T-cell (primary cell): ENCODE data around the gene SLC7A5. TPM values are rescaled to one million over a fixed set of nuclear protein-coding genes. Genes with fewer than 3 reads are reported as not detected.
A peak's percentile ranks its signal among the peaks of the same experiment; 100 is the strongest.
"Not testable (repeated sequence)": the region's sequence is repeated elsewhere in the genome, so short reads cannot be mapped to it uniquely, and the experiment has no call there.

Experiments used
- ATAC-seq, 4 experiments: fragments of 200-7000 bp in 3 of 4; fragments of 150-1000 bp in 1 of 4; cut with Tn5 transposase; replicated peaks in 1 of 4; 1 replicate in 3 of 4; 2 replicates in 1 of 4; pipeline ENCODE4 v1.10.0; 2021; ENCODE audit warnings: moderate library complexity in 3 of 4, mild to moderate bottlenecking in 2 of 4, moderate number of reproducible peaks in 1 of 4
- CTCF ChIA-PET, 2 donors: fragments of 300-600 bp; sonication (Branson Sonifier 250); formaldehyde crosslinking; loops; one replicate each; lab custom pipeline; 2022; ENCODE audit warnings: antibody characterized with exemption in 2 of 2; lab: Charles Lee
- POLR2A ChIA-PET, 2 donors: fragments of 300-600 bp; sonication (Branson Sonifier 250); formaldehyde crosslinking; loops; one replicate each; lab custom pipeline; 2022; ENCODE audit warnings: antibody characterized with exemption in 2 of 2; lab: Charles Lee
- DNase-seq, 35 experiments: peaks; one replicate each; pipeline versions ENCODE4 v3.0.0 to v3.0.0-alpha.2; 2013 to 2023
- H3K27ac ChIP-seq: one replicate; pipeline ENCODE4 v1.5.1; 2013; ENCODE audit warnings: low read length
- H3K27me3 ChIP-seq, 2 experiments: replicated peaks in 1 of 2; 1 replicate in 1 of 2; 2 replicates in 1 of 2; pipeline versions ENCODE4 v1.6.1 to v1.7.0; 2013; ENCODE audit warnings: low read length in 1 of 2, mixed read lengths in 1 of 2; ENCODE audit not compliant: control insufficient read depth in 2 of 2, insufficient read depth in 2 of 2; ENCODE audit errors: extremely low read depth in 1 of 2
- H3K36me3 ChIP-seq, 2 donors: 1 replicate in 1 of 2; 2 replicates in 1 of 2; pipeline versions ENCODE4 v1.6.1 to v1.7.0; 2013; ENCODE audit warnings: low read length in 1 of 2; ENCODE audit not compliant: control insufficient read depth in 2 of 2, insufficient read depth in 1 of 2; ENCODE audit errors: extremely low read depth in 1 of 2
- H3K4me1 ChIP-seq, 2 experiments: 1 replicate in 1 of 2; 2 replicates in 1 of 2; pipeline versions ENCODE4 v1.6.1 to v1.7.0; 2013; ENCODE audit warnings: low read length in 2 of 2, mixed read lengths in 1 of 2; ENCODE audit not compliant: insufficient read depth in 2 of 2, control insufficient read depth in 1 of 2; ENCODE audit errors: extremely low read depth in 1 of 2
- H3K4me3 ChIP-seq, 2 donors: 1 replicate in 1 of 2; 2 replicates in 1 of 2; pipeline versions ENCODE4 v1.5.1 to v1.7.0; 2013; ENCODE audit warnings: mild to moderate bottlenecking in 2 of 2, low read length in 1 of 2, moderate library complexity in 1 of 2; ENCODE audit not compliant: control insufficient read depth in 1 of 2; ENCODE audit errors: extremely low read depth in 1 of 2
- H3K9me3 ChIP-seq: 2 replicates; pipeline ENCODE4 v1.7.0; 2013
- H3K27ac Mint-ChIP-seq, 2 donors: one replicate each; pipeline ENCODE4 v1.8.0; 2020 to 2021; ENCODE audit warnings: mild to moderate bottlenecking in 2 of 2, mixed read lengths in 2 of 2
- H3K27me3 Mint-ChIP-seq, 2 donors: one replicate each; pipeline ENCODE4 v1.8.0; 2021 to 2022; ENCODE audit warnings: mixed read lengths in 2 of 2
- H3K36me3 Mint-ChIP-seq: one replicate; pipeline ENCODE4 v1.8.0; 2021; ENCODE audit warnings: mixed read lengths
- H3K4me1 Mint-ChIP-seq, 3 donors: one replicate each; pipeline ENCODE4 v1.8.0; 2020 to 2022; ENCODE audit warnings: mixed read lengths in 3 of 3, mild to moderate bottlenecking in 1 of 3
- H3K4me3 Mint-ChIP-seq, 3 donors: one replicate each; pipeline ENCODE4 v1.8.0; 2020 to 2022; ENCODE audit warnings: mild to moderate bottlenecking in 3 of 3, mixed read lengths in 3 of 3, moderate library complexity in 3 of 3
- H3K9me3 Mint-ChIP-seq, 3 donors: one replicate each; pipeline ENCODE4 v1.8.0; 2020 to 2022; ENCODE audit warnings: mixed read lengths in 3 of 3
- WGBS: methylation state at CpG from one replicate; pipeline ENCODE4 v1.1.5; 2013; ENCODE audit warnings: missing lambda C conversion rate; ENCODE audit not compliant: insufficient coverage; 5-methylcytosine and 5-hydroxymethylcytosine counted together
- total RNA-seq, 35 experiments: library from RNA in 6 of 35; stranded (reverse) in 6 of 35; fragments of 120-200 nt in 1 of 35; gene quantifications; one replicate each; pipeline versions ENCODE4 v1.2.1 to v1.2.4 and lab custom pipeline; 2013 to 2026

The SLC7A5 gene
- total RNA-seq, 5 donors from 2014 or later (not counting 1 experiment from before 2014, with no cell fraction given) = 37.9 to 81.6 (median 40.0) TPM

- Mint-ChIP-seq H3K9me3 (no peaks in the 10 kb centered on the region), H3K4me3 (no peak overlapping the region), H3K27ac (no peak overlapping the region), H3K4me1 (peaks cover 0 to 2% (median 0%) of the 10 kb centered on the region in 3 donors), H3K27me3 (no peaks in the 10 kb centered on the region), H3K36me3 (peaks cover 12% of the 10 kb centered on the region)
- 87% methylated on average over 17 of the region's 28 CpGs for WGBS
- no peak overlapping the region for H3K27ac ChIP-seq
- no peaks in the 10 kb centered on the region for H3K9me3 ChIP-seq
- peaks cover 0 to 7% of the 10 kb centered on the region in 2 experiments for H3K27me3 ChIP-seq
- ATAC-seq = peak in 1 of 4 experiments; percentile 3
- H3K4me3 ChIP-seq = no peak overlapping the region
- ChIA-PET CTCF (no interaction called here), POLR2A (interaction anchor here in 1 of 2 donors (0.7 kb wide), 1 partner anchor 39 kb away, joined by 4 read pairs; no protein-coding TSS in a partner anchor)
- peak in 1 of 35 experiments; percentile 16 for DNase-seq
- H3K4me1 ChIP-seq = no peaks in the 10 kb centered on the region
- peaks cover 0 to 5% of the 10 kb centered on the region in 2 donors for H3K36me3 ChIP-seq
These were observed 42.3 kb downstream of the SLC7A5 start for GRCh38 chr16:87826798-87827587.

- H3K4me3 Mint-ChIP-seq, H3K27me3 ChIP-seq, H3K27ac Mint-ChIP-seq, H3K4me1 Mint-ChIP-seq, DNase-seq, POLR2A ChIA-PET, H3K4me1 ChIP-seq, H3K9me3 ChIP-seq, H3K27me3 Mint-ChIP-seq, ATAC-seq, H3K36me3 ChIP-seq, H3K27ac ChIP-seq, H3K9me3 Mint-ChIP-seq, H3K4me3 ChIP-seq: not testable (repeated sequence)
- H3K36me3 Mint-ChIP-seq = peaks cover 12% of the 10 kb centered on the region
- CTCF ChIA-PET = interaction anchor here in 1 of 2 donors (0.6 kb wide), 1 partner anchor 143 kb away, joined by 3 read pairs; no protein-coding TSS in a partner anchor
- WGBS = 82% methylated on average over 3 of the region's 4 CpGs
These were observed 42.9 kb downstream of the SLC7A5 start for GRCh38 chr16:87826407-87826797.

- H3K4me3 Mint-ChIP-seq, H3K36me3 ChIP-seq, H3K27ac Mint-ChIP-seq, POLR2A ChIA-PET, H3K4me1 Mint-ChIP-seq, ATAC-seq, H3K27me3 Mint-ChIP-seq, H3K4me3 ChIP-seq, H3K27me3 ChIP-seq, DNase-seq, H3K9me3 Mint-ChIP-seq, H3K4me1 ChIP-seq, H3K27ac ChIP-seq, H3K9me3 ChIP-seq, CTCF ChIA-PET, H3K36me3 Mint-ChIP-seq: not testable (repeated sequence)
- WGBS = 95% methylated on average over 3 of the region's 5 CpGs
These were observed 43.5 kb downstream of the SLC7A5 start for GRCh38 chr16:87825842-87826120.

- H3K27ac ChIP-seq = no peak overlapping the region
- DNase-seq (peak in 1 of 35 experiments; percentile 18), ATAC-seq (no peak)
- H3K4me1 ChIP-seq = peaks cover 0 to 7% of the 10 kb centered on the region in 2 experiments
- peaks cover 0 to 7% of the 10 kb centered on the region in 2 experiments for H3K27me3 ChIP-seq
- H3K36me3 ChIP-seq = no peaks in the 10 kb centered on the region
- ChIA-PET POLR2A (no interaction called here), CTCF (interaction anchor here in 1 of 2 donors (0.7 kb wide), 1 partner anchor 45 kb away, joined by 3 read pairs; no protein-coding TSS in a partner anchor)
- Mint-ChIP-seq H3K36me3 (peaks cover 5% of the 10 kb centered on the region), H3K27me3 (no peaks in the 10 kb centered on the region), H3K27ac (no peak overlapping the region), H3K9me3 (no peaks in the 10 kb centered on the region), H3K4me3 (no peak overlapping the region), H3K4me1 (peaks cover 6 to 12% (median 6%) of the 10 kb centered on the region in 3 donors)
- WGBS = 88% methylated on average over 9 of the region's 29 CpGs
- no peak overlapping the region for H3K4me3 ChIP-seq
- no peaks in the 10 kb centered on the region for H3K9me3 ChIP-seq
These were observed 44.1 kb downstream of the SLC7A5 start for GRCh38 chr16:87824991-87825841.

GRCh38 chr16:87824016-87824990, 45.0 kb downstream of the SLC7A5 start:
- no peaks in the 10 kb centered on the region for H3K9me3 ChIP-seq
- Mint-ChIP-seq H3K4me3 (no peak overlapping the region), H3K36me3 (no peaks in the 10 kb centered on the region), H3K4me1 (peaks cover 6 to 12% (median 6%) of the 10 kb centered on the region in 3 donors), H3K9me3 (no peaks in the 10 kb centered on the region), H3K27ac (no peak overlapping the region), H3K27me3 (no peaks in the 10 kb centered on the region)
- H3K27me3 ChIP-seq = peaks cover 0 to 7% of the 10 kb centered on the region in 2 experiments
- DNase-seq (no peak), ATAC-seq (peak in 1 of 4 experiments; percentile 4)
- ChIA-PET POLR2A (no interaction called here), CTCF (no interaction called here)
- peaks cover 0 to 7% of the 10 kb centered on the region in 2 experiments for H3K4me1 ChIP-seq
- no peak overlapping the region for H3K4me3 ChIP-seq
- 84% methylated on average over 14 of the region's 19 CpGs for WGBS
- H3K27ac ChIP-seq = no peak overlapping the region
- no peaks in the 10 kb centered on the region for H3K36me3 ChIP-seq
